Mononuclear cell (primary cell): ENCODE measurements around the gene SVOP. TPM values are rescaled to one million over a fixed set of nuclear protein-coding genes. Genes with fewer than 3 reads are reported as not detected.
"Not testable (repeated sequence)": the region's sequence is repeated elsewhere in the genome, so short reads cannot be mapped to it uniquely, and the experiment has no call there.

Source experiments
- H3K27me3 ChIP-seq: 2 replicates; pipeline ENCODE4 v1.6.0; 2011; ENCODE audit warnings: low read length, control low read depth; ENCODE audit not compliant: insufficient read depth
- H3K4me1 ChIP-seq: 2 replicates; pipeline ENCODE4 v1.5.1; 2011; ENCODE audit warnings: mild to moderate bottlenecking, low read length, control low read depth; ENCODE audit not compliant: insufficient read depth
- H3K4me3 ChIP-seq: 2 replicates; pipeline ENCODE4 v1.5.1; 2011; ENCODE audit warnings: mild to moderate bottlenecking, low read length, moderate library complexity
- H3K9me3 ChIP-seq: 2 replicates; pipeline ENCODE4 v1.5.1; 2011; ENCODE audit warnings: low read depth, mild to moderate bottlenecking, control low read depth, low read length
- total RNA-seq: library from RNA; depleted of rRNA; stranded (reverse); fragments of >200 nt; gene quantifications from one replicate; pipeline ENCODE4 v1.2.3, GENCODE V29; 2012

The SVOP gene
- total RNA-seq, 1 donor = not detected

DNA sequence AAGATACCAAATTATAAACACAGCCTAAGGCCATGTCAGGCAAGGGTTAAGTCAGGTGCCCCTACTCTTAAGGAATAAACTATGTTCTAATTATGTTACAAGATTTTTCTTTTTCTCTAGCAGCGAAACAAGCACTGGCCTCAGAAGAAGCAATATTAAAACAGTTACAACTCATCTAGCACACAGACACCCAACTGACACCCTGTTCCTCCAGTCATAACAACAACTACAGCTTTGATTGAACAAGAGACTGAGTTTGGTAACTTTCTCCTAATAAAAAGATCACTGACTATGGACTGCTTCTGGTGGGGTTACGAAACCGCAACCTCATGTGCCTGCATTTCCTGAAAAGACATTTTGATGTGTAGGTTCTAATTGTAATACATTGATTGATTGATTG is 144.3 kb downstream of the SVOP start:
- Histone ChIP-seq H3K9me3 (no peaks in the 10 kb centered on the region), H3K27me3 (no peaks in the 10 kb centered on the region), H3K4me3 (no peak overlapping the region), H3K4me1 (no peaks in the 10 kb centered on the region)

DNA sequence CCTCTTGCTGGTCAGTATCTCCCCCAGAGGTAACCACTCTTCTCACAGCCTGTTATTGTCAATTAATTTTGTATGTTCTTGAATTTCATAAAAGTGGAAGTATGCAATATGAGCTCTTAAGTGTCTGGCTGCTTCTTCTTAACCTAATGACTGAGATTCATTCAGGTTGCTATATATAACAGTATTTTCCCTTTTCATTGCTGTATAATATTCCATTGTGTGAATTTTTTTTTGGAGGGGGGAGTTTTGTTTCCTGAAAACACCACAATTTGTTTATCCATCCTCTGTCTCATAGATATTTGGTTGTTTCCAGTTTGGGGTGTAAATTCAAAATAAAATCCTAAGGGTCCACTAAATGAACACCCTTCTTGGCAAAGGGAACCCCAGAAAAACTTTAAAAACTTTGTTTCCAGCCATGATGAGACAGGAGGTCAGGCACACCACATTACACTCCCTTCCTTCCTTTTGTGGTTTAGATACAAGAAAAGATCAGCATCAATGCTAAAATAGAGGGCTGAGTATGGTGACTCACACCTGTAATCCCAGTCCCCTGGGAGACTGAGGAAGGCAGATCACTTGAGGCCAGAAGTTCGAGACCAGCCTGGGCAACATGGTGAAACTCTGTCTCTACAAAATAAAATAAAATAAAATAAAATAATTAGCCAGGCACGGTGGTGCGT is 145.0 kb downstream of the SVOP start:
- H3K9me3 ChIP-seq = no peaks in the 10 kb centered on the region
- H3K4me1 ChIP-seq = no peaks in the 10 kb centered on the region
- H3K4me3 ChIP-seq = no peak overlapping the region
- H3K27me3 ChIP-seq = no peaks in the 10 kb centered on the region

DNA sequence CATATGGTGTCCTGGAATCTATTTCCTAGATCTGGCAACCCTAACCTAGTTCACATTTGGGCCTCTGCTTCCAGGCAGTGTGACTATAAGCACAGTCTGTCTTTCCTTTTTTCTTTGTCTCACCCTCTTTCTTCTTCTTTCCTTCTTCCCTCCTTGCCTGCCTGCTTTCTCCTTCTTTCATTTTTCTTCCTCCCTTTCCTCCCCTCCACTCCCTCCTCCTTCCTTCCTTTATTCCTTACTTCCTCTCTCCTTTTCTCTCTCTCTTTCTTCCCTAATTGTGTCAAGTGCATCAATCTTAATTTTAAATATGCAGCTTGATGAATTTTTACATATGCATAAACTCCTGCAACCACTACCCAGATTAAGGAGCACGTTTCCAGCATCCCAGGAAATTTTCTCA is 145.6 kb downstream of the SVOP start:
- Histone ChIP-seq H3K9me3 (no peaks in the 10 kb centered on the region), H3K4me3 (no peak overlapping the region), H3K4me1 (no peaks in the 10 kb centered on the region), H3K27me3 (no peaks in the 10 kb centered on the region)

GRCh38 chr12:108868781-108869180 is 152.1 kb downstream of the SVOP start:
- Histone ChIP-seq H3K4me3 (no peak overlapping the region), H3K4me1 (no peaks in the 10 kb centered on the region), H3K27me3 (no peaks in the 10 kb centered on the region), H3K9me3 (no peaks in the 10 kb centered on the region)

DNA sequence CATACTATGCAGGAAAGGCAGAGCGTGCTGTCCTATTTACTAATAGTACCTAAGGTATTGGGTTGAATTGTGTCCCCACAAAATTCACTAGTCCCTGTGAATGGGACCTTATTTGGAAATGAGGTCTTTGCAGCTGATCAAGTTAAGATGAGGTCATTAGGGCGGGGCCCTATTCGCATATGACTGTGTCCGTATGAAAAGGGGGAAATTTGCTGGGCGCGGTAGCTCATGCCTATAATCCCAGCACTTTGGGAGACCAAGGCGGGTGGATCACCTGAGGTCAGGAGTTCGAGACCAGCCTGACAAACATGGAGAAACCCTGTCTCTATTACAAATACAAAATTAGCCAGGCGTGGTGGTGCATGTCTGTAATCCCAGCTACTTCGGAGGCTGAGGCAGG is 154.8 kb downstream of the SVOP start:
- not testable (repeated sequence) for H3K27me3 ChIP-seq, H3K4me3 ChIP-seq
- peaks cover 23% of the 10 kb centered on the region for H3K4me1 ChIP-seq

GRCh38 chr12:108865169-108865568 is 155.7 kb downstream of the SVOP start:
- Histone ChIP-seq H3K27me3 (no peaks in the 10 kb centered on the region), H3K4me1 (peaks cover 33% of the 10 kb centered on the region), H3K9me3 (no peaks in the 10 kb centered on the region), H3K4me3 (no peak overlapping the region)

More for the DNA sequence above, 154.8 kb downstream of the SVOP start:
- not testable (repeated sequence) for H3K9me3 ChIP-seq

DNA sequence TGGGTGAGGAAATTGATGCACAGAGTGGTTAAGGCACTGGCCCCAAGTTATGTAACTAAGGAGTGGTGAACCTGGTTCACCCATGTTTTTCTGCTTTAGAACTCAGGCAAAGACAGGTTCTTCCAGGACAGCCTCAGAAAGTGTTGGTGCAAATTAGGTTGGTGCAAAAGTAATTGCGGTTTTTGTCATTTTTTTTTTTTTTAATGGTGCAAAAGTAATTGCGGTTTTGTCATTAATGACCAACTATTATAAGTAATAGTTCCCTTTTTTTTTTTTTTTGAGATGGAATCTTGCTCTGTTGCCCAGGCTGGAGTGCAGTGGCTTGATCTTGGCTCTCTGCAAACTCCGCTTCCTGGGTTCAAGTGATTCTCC is 158.3 kb downstream of the SVOP start:
- Histone ChIP-seq H3K9me3 (no peaks in the 10 kb centered on the region), H3K27me3 (no peaks in the 10 kb centered on the region), H3K4me3 (no peak overlapping the region), H3K4me1 (peaks cover 53% of the 10 kb centered on the region)

- Histone ChIP-seq H3K4me3 (no peak overlapping the region), H3K27me3 (no peaks in the 10 kb centered on the region), H3K9me3 (no peaks in the 10 kb centered on the region), H3K4me1 (peaks cover 53% of the 10 kb centered on the region)
These were observed 158.8 kb downstream of the SVOP start for GRCh38 chr12:108861878-108862587.

DNA sequence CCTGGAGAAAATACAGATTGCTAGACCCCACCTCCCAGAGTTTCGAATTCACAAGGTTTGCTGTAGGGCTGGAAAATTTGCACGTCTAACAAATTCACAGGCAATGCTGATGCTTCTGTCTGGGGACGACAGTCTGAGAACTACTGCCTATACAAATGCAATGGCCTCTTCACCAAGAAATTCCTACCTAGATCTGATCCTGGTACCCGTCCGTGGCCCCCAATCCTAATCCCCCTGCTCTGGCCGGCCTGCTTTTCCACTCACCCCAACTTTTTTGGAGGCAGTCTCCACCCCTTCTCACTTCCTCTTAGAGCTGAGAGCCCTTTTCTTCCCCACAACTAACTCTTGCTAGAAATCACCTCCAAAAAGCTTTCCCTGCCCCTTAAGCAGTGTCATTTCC is 160.4 kb downstream of the SVOP start:
- Histone ChIP-seq H3K27me3 (no peaks in the 10 kb centered on the region), H3K4me1 (peaks cover 69% of the 10 kb centered on the region), H3K9me3 (no peaks in the 10 kb centered on the region), H3K4me3 (no peak overlapping the region)

- Histone ChIP-seq H3K4me1 (peaks cover 74% of the 10 kb centered on the region), H3K9me3 (no peaks in the 10 kb centered on the region), H3K27me3 (no peaks in the 10 kb centered on the region), H3K4me3 (no peak overlapping the region)
These were observed 161.0 kb downstream of the SVOP start for GRCh38 chr12:108859923-108860291.

DNA sequence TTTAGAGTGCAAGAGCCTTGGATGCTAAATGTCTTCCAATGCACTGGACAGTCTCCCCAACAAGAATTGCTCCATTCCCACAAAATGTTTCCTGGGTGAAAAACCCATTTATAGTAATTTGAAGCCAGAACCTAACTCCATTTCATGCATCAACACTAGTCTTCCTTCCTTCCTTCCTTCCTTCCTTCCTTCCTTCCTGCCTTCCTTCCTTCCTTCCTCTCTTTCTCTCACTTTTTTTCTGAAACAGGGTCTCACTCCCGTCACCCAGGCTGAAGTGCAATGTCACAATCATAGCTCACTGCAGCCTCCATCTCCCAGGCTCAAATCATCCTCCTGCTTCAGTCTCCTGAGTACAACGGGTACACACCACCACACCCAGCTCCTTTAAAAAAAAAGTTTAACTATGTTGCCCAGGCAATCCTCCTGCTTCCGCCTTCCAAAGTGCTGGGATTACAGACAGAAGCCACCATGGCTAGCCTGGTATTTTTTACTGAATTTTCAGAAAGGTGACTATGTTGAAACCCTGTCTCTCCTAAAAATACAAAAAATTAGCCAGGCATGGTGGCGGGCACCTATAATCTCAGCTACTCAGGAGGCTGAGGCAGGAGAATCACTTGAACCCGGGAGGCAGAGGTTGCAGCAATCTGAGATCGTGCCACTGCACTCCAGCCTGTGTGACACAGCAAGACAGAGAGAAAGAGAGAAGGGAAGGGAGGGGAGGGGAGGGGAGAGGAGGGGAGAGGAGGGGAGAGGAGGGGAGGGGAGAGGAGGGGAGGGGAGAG is 161.5 kb downstream of the SVOP start:
- not testable (repeated sequence) for H3K27me3 ChIP-seq, H3K4me3 ChIP-seq, H3K9me3 ChIP-seq
- peaks cover 80% of the 10 kb centered on the region for H3K4me1 ChIP-seq

DNA sequence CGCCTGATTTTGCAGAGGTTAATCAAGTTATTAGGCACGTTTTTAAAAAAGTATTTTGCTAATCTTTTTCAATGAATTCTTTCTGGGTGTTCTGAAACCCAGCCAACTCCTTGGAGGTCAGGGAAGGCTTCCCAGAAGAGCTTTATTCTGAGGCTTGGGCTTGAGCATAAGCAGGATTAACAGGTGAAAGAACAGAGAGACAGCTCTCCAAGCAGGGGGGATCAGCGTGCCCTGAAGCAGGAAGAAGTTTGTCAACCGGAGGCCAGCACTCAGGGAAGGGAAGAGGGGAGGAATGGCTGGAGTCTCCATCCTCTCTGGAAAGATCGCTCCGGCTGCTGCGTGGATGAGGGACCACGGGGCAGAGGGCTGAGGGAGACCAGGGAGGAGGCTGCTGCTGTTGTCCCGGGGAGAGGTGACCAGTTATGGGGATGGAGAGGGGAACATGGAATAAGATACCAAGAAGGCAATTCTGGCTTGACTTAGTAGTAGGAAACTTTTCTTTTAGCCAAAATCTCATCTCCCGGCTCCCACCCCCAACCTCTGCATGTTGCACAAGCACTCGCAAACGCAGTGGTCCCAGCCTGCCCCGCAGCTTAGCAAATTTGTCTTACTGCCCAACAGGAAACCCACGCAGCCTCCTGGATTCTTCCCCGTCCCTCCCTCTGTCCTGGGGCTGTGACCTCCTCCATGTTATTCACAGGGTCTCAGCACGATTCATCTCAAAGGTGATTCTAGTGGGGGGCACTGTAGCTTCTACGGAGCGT is 162.4 kb downstream of the SVOP start:
- Histone ChIP-seq H3K9me3 (no peaks in the 10 kb centered on the region), H3K4me3 (peak overlapping the region; percentile 53), H3K27me3 (no peaks in the 10 kb centered on the region), H3K4me1 (peaks cover 88% of the 10 kb centered on the region)
